ENCODE results near the gene SIN3A.
"Not testable (repeated sequence)": the region's sequence is repeated elsewhere in the genome, so short reads cannot be mapped to it uniquely, and the experiment has no call there.

SIN3A gene

DNA sequence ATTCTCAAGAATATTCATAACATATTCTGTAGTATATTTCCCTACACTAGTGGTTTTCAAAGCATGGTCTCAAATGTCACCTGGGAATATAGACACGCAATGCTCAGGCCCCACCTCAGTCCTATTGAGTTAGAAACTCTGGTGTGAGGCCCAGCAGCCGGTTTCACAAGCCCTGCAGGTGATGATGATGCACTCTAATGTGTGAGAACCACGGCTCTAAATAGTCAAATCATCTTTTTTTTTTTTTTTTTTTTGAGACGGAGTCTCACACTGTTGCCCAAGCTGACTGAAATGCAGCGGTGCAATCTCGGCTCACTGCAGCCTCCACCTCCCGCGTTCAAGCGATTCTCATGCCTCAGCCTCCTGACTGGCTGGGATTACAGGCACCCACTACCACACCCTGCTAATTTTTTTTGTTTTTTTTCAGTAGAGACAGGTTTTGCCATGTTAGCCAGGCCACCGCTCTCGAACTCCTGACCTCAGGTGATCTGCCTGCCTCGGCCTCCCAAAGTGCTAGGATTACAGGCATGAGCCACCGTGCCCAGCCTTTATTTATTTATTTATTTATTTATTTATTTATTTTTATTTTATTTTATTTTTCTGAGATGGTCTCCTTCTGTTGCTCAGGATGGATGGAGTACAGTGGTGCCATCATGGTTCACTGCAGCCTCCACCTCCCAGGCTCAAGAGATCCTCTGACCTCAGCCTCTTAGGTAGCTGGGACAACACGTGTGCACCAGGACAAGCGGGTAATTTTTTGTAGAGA is 117.7 kb downstream of the SIN3A start:
- not testable (repeated sequence) for DNase-seq

DNA sequence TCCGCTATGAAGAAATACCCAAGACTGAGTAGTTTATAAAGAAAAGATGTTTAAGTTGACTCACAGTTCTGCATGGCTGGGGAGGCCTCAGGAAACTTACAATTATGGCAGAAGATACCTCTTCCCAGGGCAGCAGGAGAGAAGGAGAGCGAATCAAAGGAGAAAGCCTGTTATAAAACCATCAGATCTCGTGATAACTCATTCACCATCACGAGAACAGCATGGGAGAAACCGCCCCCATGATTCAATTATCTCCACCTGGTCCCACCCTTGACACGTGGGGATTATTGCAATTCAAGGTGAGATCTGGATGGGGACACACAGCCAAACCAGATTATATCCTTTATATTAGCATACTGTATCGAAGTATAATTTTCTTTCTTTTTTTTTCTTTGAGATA is 119.4 kb downstream of the SIN3A start:
- DNase-seq, result not testable (repeated sequence)

DNA sequence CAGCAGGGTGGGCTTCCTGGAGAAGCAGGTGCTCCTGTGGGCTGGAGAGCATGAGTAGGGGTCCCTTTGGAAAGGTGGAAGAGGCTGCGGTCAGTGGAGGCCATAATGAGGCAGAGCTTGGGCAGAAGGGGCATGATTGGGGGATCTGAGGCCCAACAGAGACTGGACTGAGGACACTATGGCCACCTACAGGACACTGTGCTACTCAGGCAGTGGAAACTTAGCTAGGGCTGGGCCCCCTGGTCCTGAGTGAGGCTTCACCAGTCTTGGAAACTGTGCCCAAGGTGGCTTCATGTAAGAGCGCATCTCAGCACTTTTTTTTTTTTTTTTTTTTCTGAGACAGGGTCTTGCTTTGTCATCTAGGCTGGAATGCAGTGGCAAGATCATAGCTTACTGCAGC is 121.9 kb downstream of the SIN3A start:
- DNase-seq, result no peak

DNA sequence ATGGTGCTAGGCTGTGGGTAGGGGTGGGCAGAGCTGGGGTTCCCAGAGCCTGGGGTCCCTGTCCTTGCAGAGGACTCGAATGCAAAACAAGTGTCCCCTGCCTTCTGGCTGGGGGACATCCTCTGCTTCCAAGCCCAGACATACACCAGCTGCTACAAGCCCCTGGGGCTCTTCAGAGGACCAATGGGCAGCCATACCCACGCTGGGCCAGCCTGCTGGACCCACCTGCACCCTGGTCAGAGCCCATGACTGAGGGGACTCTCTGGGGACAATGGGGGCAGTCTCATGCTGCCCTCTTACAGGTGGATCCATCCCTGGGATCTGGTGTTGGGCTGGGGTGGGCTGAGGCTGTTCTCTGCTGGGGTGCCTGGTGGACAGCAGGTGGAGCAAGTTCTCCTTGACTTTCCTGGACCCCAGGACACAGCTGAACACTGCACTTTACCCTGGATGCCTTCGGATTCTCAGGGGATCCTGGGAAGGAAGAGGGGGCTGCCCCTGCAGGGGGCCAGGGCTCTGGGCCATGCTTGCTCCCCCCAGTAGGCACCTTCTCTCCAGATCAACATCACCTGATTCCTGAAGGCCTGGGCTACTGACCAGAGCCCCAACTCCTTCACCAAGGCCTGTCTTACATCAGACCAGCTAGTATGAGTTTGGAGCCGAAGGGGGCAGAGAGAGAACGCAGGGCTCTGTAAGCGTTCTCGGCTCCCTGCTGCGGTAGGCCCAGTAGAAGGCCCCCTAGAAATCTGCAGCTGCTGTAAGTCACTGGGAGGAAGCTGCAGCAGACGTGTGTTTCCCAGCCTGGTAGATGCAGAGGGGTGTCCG is 122.8 kb downstream of the SIN3A start:
- DNase-seq, result no peak

DNA sequence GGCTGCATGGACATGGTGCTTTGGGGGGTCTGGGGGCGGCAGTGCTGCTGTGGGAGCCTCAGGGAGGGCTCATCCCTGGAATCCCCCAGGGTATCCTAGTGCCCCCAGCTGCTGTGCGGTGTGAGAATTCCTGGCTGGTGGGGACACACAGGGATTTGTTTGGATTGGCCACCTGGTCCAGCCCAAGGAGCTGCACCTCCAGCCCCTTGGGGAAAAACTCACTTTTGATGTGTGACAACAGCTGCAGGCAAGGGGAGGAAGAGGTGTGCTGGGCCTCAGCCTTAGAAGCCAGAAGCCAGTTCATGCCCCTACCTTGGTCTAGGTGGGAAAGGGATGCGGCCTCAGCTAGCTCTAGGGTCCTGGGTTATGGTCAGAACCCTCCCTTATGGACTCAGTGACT is 124.0 kb downstream of the SIN3A start:
- DNase-seq, result no peak

DNA sequence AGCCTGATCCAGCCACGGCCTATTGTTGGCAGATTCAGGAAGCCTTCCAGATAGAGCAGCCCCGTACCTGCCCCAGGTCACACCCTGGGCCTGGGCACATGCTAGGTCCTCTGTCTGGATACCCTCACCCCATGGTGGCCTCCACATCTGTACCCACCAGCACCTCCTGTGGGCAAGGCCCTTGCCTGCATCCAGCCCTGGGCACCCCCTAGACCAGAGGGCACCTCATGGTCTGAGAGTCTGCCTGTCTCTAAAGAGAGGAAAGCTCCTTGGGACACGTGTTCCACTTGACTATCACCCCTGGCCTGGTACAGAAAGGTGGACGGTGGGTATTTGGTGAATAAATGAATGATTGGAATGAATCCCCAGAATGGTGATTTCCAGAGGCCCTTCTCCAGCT is 124.5 kb downstream of the SIN3A start:
- no peak for DNase-seq

DNA sequence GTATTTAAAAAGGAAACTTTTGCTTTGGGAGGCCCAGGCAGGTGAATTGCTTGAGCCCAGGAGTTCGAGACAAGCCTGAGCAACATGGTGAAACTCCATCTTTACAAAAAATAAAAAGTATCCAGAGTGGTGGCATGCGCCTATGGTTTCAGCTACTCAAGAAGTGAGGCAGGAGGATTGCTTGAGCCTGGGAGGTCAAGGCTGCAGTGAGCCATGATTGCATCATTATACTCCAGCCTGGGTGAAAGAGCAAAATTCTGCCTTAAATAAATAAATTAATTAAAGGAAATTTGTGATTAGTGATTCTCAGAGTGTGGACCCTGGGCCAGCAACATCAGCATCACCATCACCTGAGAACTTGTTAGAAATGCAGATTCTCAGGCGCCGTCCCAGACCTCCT is 125.6 kb downstream of the SIN3A start:
- no peak for DNase-seq

DNA sequence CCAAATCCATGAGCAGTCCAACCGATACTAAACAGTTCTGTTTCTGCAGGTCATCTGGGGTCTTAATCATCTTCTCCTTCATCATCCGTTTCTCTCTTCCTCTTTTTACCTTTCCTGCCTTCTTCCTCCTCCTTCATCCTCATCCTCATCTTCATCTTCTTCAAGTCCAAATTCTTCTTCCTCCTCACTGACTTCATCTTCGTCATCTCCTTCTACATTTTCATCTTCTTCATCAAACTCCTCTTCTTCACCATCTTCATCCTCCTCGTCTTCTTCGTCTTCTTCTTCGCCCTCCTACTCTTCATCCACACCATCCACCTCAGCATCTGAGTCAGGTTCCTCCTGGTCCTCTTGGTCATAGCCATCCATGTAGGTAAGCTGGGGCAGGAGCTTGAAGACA is 129.8 kb downstream of the SIN3A start:
- DNase-seq, result no peak
